DMS153 treated with DMSO at 0.1 percent for 48 hours (cell line): ENCODE data around the gene BCL2L12.
A peak's percentile ranks its signal among the peaks of the same experiment; 100 is the strongest.

Experiments used
- DNase-seq: peaks from one replicate; lab custom pipeline; 2025; ENCODE audit not compliant: unreplicated experiment; lab: John Stamatoyannopoulos, UW

BCL2L12 gene

DNA sequence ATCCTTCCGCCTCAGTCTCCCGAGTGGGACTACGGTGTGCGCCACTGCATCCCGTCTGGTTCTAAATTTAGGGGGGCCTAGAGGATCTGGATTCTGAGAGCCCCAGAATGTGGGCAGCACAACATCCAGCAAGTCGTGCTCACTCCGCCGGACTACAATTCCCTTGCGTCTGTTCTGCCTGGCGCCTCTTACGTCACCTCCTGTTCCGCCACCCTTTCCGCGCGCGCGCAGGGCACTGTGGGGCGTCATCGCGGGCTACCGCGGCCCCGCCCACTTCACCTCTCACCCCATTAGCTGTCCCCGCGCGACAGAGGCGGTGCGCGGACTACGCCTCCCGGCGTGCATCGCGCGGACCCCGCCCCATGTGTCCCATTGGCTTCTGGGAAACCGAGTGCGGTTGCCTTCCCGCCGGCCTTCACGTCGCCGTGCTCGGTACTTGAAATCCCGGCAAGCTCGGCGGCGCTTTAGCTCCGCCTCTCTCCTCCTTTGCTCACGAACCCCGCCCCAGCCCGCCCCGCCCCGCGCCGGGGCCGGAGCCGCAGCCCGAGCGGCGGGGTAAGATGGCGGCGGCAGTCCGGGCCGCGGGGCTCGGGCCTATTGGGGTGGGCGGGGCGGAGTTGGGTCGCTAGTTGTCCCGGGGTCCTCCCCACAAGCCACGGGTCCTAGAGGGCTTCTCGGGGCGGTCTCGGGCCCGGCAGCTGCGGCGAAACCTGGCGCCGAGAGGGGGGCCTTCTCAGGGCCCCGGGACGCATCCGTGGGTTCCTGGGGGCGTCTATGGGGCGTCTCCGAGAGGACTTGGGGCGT is 23.8 kb upstream of the BCL2L12 start, which contains the start of gene SCAF1:
Gene SCAF1, plus strand, starts transcription at position 522 of the 804 bp plus-strand sequence. CDS start 2,818 bp downstream, outside the sequence.
- peak; percentile 98 for DNase-seq

GRCh38 chr19:49642492-49643035 is 23.2 kb upstream of the BCL2L12 start:
- DNase-seq: no peak

DNA sequence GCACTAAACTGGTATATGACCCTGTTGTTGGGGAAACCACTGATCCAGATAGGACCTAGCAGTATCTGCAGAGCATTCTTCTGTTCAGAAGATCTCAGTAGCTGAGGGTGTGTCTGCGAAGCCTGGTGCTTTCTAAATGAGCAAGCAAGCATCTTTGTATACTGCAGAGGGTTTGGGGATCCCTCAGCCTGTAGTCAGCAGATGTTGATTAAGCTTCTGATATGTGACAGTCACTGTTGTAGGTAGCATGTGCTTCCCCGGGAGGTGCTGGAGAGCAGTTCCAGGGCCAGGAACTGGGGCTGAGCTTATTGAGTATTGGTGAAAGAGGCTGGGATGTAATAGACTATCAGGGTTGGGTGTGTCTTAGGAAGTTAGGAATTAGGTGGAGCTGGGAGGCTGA is 22.3 kb upstream of the BCL2L12 start:
- DNase-seq: no peak

DNA sequence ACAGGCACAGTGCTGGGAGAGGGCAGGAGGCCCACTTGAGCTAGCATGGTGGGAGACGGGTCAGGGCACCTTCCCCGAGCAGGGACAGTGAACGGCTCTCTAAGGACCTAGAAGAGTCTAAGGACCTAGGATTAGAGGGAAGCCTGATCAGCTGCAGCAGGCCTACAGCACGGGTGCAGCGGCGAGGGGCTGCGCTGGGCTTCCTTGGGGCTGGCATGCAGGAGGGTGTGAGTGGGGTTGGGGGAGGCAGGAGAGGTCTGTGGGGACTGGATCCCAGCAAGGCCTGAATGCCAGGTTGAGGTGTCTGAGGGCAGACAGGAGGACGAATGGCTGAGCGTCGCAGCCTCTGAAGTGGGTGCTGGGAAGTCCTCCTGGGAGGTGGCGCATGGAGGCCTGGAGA is 20.1 kb upstream of the BCL2L12 start:
- no peak for DNase-seq

- no peak for DNase-seq
Observed at GRCh38 chr19:49645995-49646394, 19.7 kb upstream of the BCL2L12 start.

DNA sequence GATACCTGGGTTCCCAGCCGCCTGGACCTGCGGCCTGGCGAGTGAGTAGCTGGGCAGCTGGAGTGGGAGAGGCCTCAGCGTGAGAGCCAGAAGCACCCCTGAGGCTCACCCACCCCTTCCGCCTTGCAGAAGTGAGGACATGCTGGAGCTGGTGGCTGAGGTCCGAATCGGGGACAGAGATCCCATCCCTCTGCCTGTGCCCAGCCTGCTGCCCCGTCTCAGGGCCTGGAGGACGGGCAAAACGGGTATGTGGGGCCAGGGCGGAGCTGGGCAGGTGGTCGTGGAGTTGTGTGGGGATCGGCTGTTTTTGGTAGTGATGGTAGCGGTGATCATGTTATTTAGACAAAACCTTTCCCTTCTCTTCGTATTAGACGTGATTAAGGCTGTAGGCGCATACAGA is 19.1 kb upstream of the BCL2L12 start:
- no peak for DNase-seq

GRCh38 chr19:49651029-49651819 is 14.5 kb upstream of the BCL2L12 start:
- DNase-seq: no peak

DNA sequence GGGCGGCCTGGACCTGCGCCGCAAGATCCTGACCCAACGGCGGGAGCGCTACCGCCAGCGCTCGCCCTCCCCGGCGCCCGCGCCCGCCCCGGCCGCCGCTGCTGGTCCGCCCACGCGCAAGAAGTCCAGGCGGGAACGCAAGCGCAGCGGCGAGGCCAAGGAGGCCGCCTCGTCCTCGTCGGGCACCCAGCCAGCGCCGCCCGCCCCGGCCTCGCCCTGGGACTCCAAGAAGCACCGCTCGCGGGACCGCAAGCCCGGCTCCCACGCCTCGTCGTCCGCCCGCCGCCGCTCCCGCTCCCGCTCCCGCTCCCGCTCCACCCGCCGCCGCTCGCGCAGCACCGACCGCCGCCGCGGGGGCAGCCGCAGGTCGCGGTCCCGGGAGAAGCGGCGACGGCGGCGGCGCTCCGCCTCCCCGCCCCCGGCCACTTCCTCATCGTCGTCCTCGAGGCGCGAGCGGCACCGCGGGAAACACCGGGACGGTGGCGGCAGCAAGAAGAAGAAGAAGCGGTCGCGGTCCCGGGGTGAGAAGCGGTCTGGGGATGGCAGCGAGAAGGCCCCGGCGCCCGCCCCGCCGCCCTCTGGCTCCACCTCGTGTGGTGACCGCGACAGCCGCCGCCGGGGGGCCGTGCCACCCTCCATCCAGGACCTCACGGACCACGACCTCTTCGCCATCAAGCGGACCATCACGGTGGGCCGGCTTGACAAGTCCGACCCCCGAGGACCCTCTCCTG is 13.7 kb upstream of the BCL2L12 start:
- DNase-seq: no peak

DNA sequence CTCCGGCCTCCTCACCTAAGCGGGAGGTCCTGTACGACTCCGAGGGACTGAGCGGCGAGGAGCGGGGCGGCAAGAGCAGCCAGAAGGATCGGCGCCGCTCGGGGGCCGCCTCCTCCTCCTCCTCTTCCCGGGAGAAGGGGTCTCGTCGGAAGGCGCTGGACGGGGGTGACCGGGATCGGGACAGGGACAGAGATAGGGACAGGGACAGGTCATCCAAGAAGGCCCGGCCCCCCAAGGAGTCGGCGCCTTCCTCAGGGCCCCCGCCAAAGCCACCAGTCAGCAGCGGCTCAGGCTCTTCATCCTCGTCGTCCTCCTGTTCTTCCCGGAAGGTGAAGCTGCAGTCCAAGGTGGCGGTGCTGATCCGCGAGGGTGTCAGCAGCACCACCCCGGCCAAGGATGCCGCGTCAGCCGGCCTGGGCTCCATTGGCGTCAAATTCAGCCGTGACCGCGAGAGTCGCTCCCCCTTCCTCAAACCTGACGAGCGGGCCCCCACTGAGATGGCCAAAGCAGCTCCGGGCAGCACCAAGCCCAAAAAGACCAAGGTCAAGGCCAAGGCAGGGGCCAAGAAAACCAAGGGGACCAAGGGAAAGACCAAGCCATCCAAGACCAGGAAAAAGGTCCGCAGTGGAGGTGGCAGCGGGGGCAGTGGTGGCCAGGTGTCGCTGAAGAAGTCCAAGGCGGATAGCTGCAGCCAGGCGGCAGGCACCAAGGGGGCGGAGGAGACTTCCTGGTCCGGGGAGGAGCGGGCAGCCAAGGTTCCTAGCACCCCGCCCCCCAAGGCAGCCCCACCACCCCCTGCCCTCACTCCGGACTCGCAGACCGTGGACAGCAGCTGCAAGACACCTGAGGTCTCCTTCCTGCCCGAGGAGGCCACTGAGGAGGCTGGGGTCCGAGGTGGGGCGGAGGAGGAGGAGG is 12.9 kb upstream of the BCL2L12 start:
- DNase-seq: no peak

DNA sequence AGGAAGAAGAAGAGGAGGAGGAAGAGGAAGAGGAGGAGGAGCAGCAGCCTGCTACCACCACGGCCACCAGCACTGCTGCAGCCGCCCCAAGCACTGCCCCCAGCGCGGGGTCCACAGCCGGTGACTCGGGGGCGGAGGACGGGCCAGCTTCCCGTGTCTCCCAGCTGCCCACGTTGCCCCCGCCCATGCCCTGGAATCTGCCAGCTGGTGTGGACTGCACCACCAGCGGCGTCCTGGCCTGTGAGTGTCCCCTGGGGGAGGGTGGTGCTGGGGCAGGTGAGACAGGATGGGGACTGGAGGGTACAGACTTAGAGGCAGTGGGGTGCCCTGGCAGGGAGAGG is 12.3 kb upstream of the BCL2L12 start:
- DNase-seq: no peak

DNA sequence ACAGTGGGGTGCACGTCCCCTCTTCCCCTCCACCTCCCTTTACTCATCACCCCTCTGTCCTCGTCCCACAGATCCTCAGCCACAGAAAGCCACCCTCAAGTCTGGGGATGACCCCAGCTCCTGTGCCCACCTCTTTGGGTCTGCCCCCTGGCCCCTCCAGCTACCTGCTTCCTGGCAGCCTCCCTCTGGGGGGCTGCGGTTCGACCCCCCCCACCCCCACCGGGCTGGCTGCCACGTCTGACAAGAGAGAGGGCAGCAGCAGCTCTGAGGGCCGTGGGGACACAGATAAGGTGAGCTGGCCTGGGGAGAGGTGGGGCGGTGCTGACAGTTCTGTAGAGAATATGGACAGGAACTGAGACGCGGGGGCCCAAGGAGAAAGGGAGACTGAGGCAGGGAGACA is 11.2 kb upstream of the BCL2L12 start:
- DNase-seq: no peak

GRCh38 chr19:49655570-49656455 is 9.9 kb upstream of the BCL2L12 start:
- DNase-seq: no peak

- DNase-seq: no peak
Observed at GRCh38 chr19:49656456-49657109, 9.2 kb upstream of the BCL2L12 start.

DNA sequence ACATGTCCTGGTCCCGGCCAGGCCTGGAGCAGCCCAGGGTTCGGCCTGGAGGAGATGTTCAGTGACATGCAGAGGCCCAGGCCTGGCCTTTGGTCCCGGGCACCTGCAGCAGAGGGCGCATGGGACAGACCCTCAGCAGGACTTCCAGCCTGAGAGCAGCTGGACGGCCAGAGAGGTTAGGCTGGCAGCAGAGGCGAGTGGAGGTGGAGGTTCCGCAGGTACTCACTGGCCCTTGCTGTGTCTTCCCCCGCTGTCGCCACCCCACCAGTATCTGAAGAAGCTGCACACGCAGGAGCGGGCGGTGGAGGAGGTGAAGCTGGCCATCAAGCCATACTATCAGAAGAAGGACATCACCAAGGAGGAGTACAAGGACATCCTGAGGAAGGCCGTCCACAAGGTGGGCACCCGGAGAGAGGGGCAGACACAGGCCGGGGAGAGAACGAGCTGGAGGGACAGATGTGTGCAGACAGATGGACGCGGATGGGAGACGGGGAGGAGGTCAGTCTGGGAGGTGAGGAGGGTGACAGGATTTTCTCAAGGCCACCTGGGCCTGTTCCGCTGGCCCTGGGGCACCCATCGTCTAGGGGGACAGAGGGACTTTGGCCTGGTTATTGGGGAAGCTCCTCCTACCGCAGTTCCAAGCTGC is 8.1 kb upstream of the BCL2L12 start:
- no peak for DNase-seq

DNA sequence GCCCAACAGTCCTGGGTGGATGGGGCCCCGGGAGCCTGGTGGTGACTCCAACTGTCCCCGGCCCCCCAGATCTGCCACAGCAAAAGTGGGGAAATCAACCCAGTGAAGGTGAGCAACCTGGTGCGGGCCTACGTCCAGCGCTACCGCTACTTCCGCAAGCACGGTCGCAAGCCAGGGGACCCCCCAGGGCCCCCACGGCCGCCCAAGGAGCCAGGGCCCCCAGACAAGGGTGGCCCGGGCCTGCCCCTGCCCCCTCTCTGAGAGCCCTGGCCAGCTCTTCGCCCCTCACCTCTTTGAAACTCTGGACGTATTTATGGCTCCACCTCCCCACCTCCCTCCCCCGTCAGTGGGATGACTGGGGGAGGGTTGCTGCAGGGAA is 7.6 kb upstream of the BCL2L12 start:
- no peak for DNase-seq

DNA sequence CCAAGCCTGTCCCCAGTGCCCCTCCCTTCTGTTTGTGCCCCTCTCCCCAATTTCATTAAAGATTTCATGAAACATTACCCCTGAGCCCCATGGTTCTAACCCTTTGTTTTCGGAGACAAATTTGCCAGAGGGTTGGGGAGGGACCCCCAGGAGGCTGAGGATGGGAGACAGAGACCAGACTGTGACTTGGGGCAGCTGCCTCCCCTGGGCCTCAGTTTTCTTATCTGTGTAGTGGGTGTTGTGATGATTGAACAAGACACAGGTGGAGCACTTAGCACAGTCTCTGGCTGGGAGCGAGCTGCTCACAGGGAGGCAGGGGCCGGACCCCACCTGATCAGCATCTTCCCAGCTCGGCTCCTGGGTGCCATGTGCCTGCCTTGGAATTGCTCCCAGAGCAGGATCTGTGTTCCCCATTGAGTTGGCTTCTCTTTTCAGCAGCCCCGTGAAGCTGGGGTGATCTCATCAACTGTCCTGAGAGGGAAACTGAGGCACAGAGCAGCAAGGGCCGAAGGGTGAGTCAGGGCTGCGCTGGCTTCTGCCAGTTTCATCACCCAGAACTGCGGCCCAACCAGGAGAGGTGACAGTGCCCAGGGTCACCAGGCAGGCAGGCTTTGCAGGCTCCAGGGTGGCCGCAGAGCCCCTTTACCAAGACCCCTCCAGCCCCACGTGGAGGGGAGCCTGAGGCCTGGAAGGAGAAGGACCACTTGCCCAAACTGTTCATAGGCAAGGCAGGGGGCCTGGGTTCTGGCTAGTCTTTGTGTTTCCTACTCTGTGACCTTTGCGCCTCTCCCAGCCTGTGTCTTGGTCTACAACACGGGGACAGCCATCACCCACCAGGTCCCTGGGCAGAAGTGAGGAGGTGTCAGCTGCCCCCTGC is 6.9 kb upstream of the BCL2L12 start:
- no peak for DNase-seq

DNA sequence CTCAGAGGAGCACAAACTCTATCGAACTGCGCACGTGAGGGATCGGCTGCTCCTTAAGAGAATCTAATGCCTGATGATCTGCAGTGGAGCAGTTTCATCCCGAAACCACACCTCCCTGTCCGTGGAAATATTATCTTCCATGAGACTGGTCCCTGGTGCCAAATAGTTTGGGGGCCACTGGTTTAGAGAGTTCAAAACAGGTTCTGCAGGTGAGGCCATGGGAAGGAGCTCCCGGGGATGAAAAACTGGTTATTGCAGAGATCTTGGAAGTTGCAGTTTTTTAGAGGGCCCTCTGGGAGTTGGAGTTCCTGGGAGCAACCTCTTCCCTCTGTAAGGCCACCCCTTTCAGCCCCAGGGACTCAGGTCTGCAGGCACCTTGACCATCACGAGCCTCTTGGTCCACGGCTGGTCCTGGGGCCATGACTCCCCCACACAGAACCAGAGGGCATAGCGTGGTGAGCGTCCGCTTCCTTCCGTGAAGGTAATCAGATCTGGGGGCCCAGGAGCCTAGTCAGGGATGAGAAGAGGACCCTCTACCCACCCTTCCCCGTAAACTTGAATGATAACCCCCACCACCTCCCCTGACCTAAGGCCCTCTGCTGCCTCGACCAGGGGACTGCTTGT is 5.3 kb upstream of the BCL2L12 start:
- no peak for DNase-seq
